Breast epithelium (tissue), 3 donors: Measurements from ENCODE around the gene NELL1.

Experiments used
- POLR2A ChIP-seq: fragments of 450-650 bp; IDR thresholded peaks from one replicate; pipeline ENCODE4 v1.6.1; 2016; ENCODE audit warnings: antibody characterized with exemption, mild to moderate bottlenecking, moderate library complexity
- POLR2AphosphoS5 ChIP-seq, 3 donors: sonication (generic); formaldehyde crosslinking; IDR thresholded peaks; one replicate each; pipeline ENCODE4 v1.6.1; 2017; ENCODE audit warnings: antibody characterized with exemption in 3 of 3
- TF ChIP-seq, protein P1 (sequence below), 3 donors: fragments of 450-650 bp; IDR thresholded peaks; one replicate each; pipeline ENCODE4 v1.5.1; 2016 to 2017; ENCODE audit warnings: antibody characterized with exemption in 3 of 3, mild to moderate bottlenecking in 3 of 3, moderate library complexity in 3 of 3

DNA sequence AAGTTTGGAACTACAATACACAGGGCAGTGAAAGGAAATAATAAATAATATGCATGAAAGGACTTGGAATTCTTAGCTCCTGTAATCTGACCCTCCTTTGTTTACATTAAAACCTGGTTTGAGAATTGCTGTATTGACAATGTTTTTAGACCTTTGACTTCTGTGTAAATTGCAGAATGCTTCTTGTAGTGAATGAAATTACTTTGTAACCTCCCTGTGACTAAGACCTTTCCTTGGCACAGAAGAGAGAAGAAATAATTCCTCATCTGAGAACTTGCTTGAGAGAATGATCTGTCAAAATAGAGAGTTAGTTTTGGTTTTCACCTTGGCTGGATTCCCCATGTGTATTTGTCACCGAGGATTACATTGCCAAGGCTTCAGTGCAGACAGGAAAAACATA is 883.5 kb downstream of the NELL1 start:
- TF ChIP-seq POLR2AphosphoS5 (IDR thresholded peaks at IDR 0.05) = no peak
- TF ChIP-seq, protein P1, sequence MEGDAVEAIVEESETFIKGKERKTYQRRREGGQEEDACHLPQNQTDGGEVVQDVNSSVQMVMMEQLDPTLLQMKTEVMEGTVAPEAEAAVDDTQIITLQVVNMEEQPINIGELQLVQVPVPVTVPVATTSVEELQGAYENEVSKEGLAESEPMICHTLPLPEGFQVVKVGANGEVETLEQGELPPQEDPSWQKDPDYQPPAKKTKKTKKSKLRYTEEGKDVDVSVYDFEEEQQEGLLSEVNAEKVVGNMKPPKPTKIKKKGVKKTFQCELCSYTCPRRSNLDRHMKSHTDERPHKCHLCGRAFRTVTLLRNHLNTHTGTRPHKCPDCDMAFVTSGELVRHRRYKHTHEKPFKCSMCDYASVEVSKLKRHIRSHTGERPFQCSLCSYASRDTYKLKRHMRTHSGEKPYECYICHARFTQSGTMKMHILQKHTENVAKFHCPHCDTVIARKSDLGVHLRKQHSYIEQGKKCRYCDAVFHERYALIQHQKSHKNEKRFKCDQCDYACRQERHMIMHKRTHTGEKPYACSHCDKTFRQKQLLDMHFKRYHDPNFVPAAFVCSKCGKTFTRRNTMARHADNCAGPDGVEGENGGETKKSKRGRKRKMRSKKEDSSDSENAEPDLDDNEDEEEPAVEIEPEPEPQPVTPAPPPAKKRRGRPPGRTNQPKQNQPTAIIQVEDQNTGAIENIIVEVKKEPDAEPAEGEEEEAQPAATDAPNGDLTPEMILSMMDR (IDR thresholded peaks at IDR 0.05) = no peak
- TF ChIP-seq POLR2A = no peak
